GM19397 (cell line): ENCODE data around the gene RFC5.
"Not testable (repeated sequence)": the region's sequence is repeated elsewhere in the genome, so short reads cannot be mapped to it uniquely, and the experiment has no call there.

ENCODE experiments used
- ATAC-seq: cut with Tn5 transposase; IDR thresholded peaks from one replicate; pipeline ENCODE4 v1.9.1; 2021; ENCODE audit warnings: mild to moderate bottlenecking, moderate library complexity; ENCODE audit not compliant: unreplicated experiment

RFC5 gene

DNA sequence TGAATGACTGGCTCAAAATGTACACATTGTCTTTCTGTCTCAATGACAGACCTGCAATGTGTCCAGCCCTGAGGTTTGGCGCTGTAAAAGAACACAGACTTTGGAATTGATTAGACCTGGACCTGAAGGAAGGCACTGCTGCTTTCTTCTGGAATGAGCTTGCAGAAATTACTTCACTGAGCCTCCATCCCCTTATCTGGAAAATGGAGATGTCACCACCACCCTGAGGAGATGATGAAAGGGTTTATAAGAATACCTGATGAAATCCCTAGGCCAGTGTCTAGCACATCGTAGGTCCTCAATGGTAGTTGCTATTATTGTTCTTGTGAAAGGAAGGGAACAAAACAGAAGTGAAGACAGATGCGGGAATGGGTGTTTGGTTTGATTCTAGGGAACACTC, 54.1 kb downstream of the RFC5 start:
- ATAC-seq = no peak

DNA sequence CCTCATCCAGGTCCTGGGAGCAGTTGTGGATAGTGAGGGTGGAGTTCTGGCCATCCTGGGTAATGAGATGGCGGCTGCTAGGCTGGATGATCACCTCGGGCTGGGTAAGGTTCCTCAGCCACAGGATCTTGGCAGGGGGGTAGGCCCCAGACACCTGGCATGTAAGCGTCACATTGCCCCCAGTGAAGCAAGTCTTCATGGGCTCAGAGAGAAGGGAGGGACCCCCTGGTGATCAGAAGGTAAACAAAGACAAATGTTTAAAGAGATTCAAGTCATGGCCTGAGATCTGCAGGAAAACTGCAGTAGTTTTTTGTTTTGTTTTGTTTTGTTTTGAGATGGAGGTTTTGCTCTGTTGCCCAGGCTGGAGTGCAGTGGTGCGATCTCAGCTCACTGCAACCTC, 57.3 kb downstream of the RFC5 start:
- no peak for ATAC-seq

DNA sequence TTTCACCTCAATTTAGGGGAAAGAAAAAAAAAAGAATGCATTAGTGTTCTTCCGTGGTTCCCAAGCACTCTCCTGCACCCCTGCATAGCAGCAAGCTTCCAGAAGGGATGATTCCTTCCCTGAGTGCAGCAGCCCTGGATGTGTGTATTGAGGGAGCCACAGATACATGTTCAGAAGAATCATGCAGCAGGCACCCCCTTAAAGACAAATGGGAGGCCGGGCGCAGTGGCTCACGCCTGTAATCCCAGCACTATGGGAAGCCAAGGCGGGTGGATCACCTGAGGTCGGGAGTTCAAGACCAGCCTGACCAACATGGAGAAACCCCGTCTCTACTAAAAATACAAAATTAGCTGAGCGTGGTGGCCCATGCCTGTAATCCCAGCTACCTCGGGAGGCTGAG, 65.0 kb downstream of the RFC5 start:
- not testable (repeated sequence) for ATAC-seq
